K562 (cell line): ENCODE data around the gene SEMA6B. TPM values are rescaled to one million over a fixed set of nuclear protein-coding genes. Genes with fewer than 3 reads are reported as not detected.

Experiments
- FOXK1 ChIP-seq: sonication (generic); formaldehyde crosslinking; IDR thresholded peaks from 2 replicates; pipeline ENCODE4 v1.8.0; 2022; ENCODE audit warnings: missing genetic modification reagents, mild to moderate bottlenecking, borderline replicate concordance
- GABPA ChIP-seq: fragments of 200-800 bp; sonication (Bioruptor generic); conservative IDR thresholded peaks from 2 replicates; pipeline ENCODE4 v1.6.1; 2016; ENCODE audit warnings: low read depth, missing genetic modification characterization, missing compliant biosample characterization
- MED1 ChIP-seq: sonication (generic); formaldehyde crosslinking; IDR thresholded peaks from 2 replicates; pipeline ENCODE4 v1.8.1; 2023; ENCODE audit warnings: missing genetic modification reagents, borderline replicate concordance
- MEIS2 ChIP-seq: fragments of 450-650 bp; IDR thresholded peaks from 2 replicates; pipeline ENCODE4 v1.6.1; 2014; ENCODE audit warnings: mild to moderate bottlenecking; ENCODE audit not compliant: partially characterized antibody
- MITF ChIP-seq: IDR thresholded peaks from 2 replicates; pipeline ENCODE4 v1.6.1; 2014; ENCODE audit warnings: antibody characterized with exemption
- PHB2 ChIP-seq: fragments of 450-650 bp; IDR thresholded peaks from 2 replicates; pipeline ENCODE4 v1.6.1; 2017; ENCODE audit warnings: low read depth
- RBM25 ChIP-seq: fragments of 200-400 bp; formaldehyde crosslinking; IDR thresholded peaks from 2 replicates; pipeline ENCODE4 v1.6.1; 2018; ENCODE audit warnings: low read length, low read depth, moderate library complexity; ENCODE audit not compliant: severe bottlenecking
- REST ChIP-seq, 2 experiments: fragments of 450-650 bp; formaldehyde crosslinking in 1 of 2; IDR thresholded peaks; 2 replicates each; pipeline versions ENCODE4 v1.4.0 to v1.6.1; 2014 to 2020; ENCODE audit warnings: mild to moderate bottlenecking in 2 of 2, borderline replicate concordance in 1 of 2, low read depth in 1 of 2
- SMAD3 ChIP-seq: fragments of 450-650 bp; formaldehyde crosslinking; conservative IDR thresholded peaks from 2 replicates; pipeline ENCODE4 v1.4.0; 2020; ENCODE audit warnings: mild to moderate bottlenecking
- ZNF121 ChIP-seq: sonication (generic); formaldehyde crosslinking; conservative IDR thresholded peaks from 2 replicates; pipeline ENCODE4 v1.8.0; 2022; ENCODE audit warnings: missing genetic modification reagents
- ZNF445 ChIP-seq: fragments of 250-450 bp; sonication (Bioruptor Pico); IDR thresholded peaks from 2 replicates; pipeline ENCODE4 v1.4.0; 2020; ENCODE audit warnings: low read depth, mild to moderate bottlenecking, moderate library complexity
- ZNF77 ChIP-seq: fragments of 250-450 bp; sonication (Bioruptor Pico); IDR thresholded peaks from 2 replicates; pipeline ENCODE4 v1.5.0; 2020
- polyA plus RNA-seq, 8 experiments: library from polyadenylated mRNA; depleted of rRNA in 4 of 8; stranded (reverse) in 5 of 8; unstranded in 3 of 8; fragments of >200 nt; fragmentation: Nextera tagmentation in 2 of 8; fragmentation: Illumina TruSeq in 1 of 8; extraction: Ambion mirVana in 2 of 8; extraction: Trizol in 1 of 8; gene quantifications; 2 replicates each; pipeline versions ENCODE4 v1.2.1 to v1.2.3, GENCODE V29; 2011 to 2014; ENCODE audit warnings: inconsistent platforms in 1 of 8, missing spikeins in 1 of 8
- total RNA-seq, 7 experiments: library from RNA; depleted of rRNA in 6 of 7; stranded (reverse); fragments of >200 nt in 6 of 7; fragmentation: Illumina TruSeq in 2 of 7; extraction: Trizol in 2 of 7; gene quantifications; 2 replicates each; pipeline versions ENCODE4 v1.2.1 to v1.2.3, GENCODE V29; 2011 to 2021; ENCODE audit warnings: low replicate concordance in 1 of 7
- TF ChIP-seq, protein P1 (sequence below): fragments of 450-650 bp; IDR thresholded peaks from 2 replicates; pipeline ENCODE4 v1.6.1; 2017; ENCODE audit warnings: antibody characterized with exemption, mild to moderate bottlenecking

Gene SEMA6B
- total and polyA plus RNA-seq, 9 of the 15 experiments (the other 6 are each of a cell fraction or from before 2014, with no cell fraction given), result 0.65 to 4.6 (median 2.5) TPM; not detected in 2

DNA sequence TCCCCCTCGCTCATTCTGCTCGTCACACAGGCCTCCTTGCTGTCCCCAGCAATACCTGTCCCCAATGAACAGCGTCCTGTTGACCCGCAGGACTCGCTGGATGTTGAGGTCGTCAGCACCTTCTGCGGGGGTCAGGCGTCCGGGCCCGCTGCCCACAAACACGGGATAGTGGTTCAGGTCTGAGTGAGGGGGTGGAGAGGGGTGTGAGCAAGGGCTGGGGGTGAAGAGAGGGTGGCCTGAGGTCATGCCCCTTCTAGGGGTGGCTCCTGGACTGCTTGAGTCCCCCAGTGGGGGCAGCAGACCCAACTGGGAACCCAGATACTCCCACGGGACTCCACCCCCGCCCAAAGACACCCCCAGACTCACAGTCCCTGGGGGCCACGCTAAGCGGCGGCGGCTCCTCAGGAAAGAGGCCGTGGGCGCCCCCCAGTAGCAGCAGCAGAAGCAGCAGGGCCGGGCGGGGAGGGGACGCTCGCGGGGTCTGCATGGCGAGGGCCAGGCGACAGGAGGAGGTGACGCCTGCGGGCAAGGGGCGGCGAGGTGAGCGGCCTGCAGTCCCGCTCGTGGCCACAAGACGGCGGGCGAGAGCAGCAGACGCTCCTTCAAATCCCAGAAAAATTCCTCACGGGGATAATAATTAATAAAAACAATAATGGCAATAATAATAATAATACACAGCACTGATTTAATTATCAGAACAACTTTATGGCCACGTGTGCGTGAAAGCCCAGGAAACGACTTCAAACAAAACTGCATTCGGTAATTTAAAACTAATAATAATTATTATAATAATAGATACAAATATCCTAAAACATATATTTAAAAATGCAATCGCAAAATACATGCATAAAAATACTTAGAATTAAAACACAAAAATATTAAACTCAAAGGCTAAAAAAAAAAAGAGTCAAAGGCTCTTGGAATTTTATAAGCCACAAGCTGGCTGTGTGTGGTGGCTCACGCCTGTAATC, 1.2 kb downstream of the SEMA6B start (continued):
- TF ChIP-seq, protein P1, sequence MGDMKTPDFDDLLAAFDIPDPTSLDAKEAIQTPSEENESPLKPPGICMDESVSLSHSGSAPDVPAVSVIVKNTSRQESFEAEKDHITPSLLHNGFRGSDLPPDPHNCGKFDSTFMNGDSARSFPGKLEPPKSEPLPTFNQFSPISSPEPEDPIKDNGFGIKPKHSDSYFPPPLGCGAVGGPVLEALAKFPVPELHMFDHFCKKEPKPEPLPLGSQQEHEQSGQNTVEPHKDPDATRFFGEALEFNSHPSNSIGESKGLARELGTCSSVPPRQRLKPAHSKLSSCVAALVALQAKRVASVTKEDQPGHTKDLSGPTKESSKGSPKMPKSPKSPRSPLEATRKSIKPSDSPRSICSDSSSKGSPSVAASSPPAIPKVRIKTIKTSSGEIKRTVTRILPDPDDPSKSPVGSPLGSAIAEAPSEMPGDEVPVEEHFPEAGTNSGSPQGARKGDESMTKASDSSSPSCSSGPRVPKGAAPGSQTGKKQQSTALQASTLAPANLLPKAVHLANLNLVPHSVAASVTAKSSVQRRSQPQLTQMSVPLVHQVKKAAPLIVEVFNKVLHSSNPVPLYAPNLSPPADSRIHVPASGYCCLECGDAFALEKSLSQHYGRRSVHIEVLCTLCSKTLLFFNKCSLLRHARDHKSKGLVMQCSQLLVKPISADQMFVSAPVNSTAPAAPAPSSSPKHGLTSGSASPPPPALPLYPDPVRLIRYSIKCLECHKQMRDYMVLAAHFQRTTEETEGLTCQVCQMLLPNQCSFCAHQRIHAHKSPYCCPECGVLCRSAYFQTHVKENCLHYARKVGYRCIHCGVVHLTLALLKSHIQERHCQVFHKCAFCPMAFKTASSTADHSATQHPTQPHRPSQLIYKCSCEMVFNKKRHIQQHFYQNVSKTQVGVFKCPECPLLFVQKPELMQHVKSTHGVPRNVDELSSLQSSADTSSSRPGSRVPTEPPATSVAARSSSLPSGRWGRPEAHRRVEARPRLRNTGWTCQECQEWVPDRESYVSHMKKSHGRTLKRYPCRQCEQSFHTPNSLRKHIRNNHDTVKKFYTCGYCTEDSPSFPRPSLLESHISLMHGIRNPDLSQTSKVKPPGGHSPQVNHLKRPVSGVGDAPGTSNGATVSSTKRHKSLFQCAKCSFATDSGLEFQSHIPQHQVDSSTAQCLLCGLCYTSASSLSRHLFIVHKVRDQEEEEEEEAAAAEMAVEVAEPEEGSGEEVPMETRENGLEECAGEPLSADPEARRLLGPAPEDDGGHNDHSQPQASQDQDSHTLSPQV, result no peak
- TF ChIP-seq MITF (no peak), ZNF121 (CRISPR knock-in tag) (no peak), MED1 (CRISPR knock-in tag) (no peak), ZNF445 (CRISPR knock-in tag) (no peak), MEIS2 (no peak), SMAD3 (CRISPR knock-in tag) (no peak), REST (IDR thresholded peaks at IDR 0.05; ENCODE audit: borderline replicate concordance) (peak; percentile 25; the same call in 1 of the 2 replicates), REST (CRISPR knock-in tag; IDR thresholded peaks at IDR 0.05; ENCODE audit: low read depth) (no peak), RBM25 (no peak), PHB2 (no peak), GABPA (tag) (no peak), ZNF77 (no peak), FOXK1 (CRISPR knock-in tag) (no peak)
